CD4-positive, alpha-beta T cell treated with Interleukin-15 for 4 hours (primary cell): Measurements from ENCODE around the gene FCER2.
"Not testable (repeated sequence)": the region's sequence is repeated elsewhere in the genome, so short reads cannot be mapped to it uniquely, and the experiment has no call there.

Source experiments
- DNase-seq: peaks from one replicate; pipeline ENCODE4 v3.0.0-alpha.2; 2020; ENCODE audit warnings: low spot score

FCER2 gene, protein sequence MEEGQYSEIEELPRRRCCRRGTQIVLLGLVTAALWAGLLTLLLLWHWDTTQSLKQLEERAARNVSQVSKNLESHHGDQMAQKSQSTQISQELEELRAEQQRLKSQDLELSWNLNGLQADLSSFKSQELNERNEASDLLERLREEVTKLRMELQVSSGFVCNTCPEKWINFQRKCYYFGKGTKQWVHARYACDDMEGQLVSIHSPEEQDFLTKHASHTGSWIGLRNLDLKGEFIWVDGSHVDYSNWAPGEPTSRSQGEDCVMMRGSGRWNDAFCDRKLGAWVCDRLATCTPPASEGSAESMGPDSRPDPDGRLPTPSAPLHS

DNA sequence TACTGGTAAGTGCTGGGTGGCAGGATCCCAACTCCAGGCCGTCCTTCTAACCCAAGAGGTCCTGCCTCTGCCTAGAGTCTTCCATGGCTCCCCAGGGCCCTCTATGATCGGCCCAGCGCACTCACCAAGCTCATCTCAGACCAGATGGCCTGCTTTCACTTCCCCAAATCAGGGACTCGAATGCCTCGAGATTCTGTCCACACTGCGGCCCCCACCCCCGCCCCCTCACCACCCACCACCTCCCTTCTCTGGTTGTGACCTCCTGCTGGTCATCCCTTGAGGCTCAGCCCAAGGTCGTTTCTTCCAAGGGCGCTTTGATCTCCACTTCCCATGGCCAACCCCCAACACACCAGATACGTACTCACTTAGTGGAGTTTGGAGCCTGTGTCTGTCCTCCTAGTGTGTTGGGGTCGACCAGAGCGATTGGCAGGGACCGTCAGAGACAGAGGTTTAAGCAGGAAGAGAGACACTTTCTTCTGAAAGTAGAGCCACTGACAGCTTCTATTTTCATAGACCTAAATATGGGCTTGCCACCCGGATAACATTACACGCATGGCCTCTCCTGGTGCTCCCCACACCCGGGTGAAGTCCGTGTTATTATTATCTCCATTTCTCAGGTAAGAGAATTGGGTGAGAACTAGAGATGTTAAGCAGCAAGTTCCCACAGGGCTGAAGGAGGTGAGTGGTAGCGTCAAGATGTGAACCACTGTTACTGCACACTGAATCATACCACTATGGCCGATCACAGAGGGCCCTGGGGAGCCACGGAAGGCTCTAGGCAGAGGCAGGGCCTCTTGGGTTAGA lies at the start of gene FCER2:
Gene FCER2, minus strand, starts transcription at position 478 of the 804 bp plus-strand sequence. CDS start 2,371 bp downstream, outside the sequence.
- DNase-seq, result no peak

DNA sequence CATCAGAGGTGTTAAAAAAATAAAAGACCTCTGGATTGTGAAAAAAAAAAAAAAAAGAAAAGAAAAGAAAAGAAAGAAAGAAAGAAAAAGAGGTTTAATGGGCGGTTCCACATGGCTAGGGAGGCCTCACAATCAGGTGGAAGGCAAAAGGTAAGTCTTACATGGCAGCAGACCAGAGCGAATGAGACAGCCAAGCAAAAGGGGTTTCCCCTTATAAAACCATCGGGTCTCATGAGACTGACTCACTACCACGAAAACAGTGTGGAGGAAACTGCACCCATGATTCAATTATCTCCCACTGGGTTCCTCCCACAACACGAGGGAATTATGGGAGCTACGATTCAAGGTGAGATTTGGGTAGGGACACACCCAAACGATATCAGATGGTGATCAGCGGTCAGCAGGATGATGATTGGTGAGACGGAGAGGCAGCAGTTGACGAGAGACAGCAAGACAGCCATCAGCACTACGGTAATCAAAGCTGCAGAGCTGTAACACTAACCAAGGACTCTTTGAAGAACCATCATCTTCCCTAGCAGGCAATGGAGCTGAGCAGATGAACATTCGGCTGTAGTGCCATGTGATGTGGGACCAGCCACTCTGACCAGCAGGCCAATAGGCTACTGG lies 49.3 kb upstream of the FCER2 start:
- DNase-seq, result peak; percentile 52

DNA sequence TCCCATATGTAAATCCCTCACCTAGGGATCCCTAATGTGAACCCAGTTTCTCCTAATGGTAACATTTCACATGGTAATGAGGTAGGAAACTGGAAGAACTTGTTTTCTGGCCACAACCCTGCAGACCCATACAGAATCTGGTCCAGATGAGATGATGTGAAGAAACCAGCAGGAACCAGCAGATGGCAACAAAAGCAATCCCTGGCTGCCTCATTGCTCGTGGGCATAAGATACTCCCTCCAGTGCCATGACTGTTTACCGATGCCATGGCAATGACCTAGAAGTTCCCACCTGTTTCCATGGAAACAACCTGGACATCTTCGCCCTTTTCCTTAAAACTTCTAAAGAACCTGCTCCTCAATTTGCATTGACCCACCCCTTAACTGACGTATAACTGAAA lies 46.8 kb upstream of the FCER2 start:
- DNase-seq, result no peak

DNA sequence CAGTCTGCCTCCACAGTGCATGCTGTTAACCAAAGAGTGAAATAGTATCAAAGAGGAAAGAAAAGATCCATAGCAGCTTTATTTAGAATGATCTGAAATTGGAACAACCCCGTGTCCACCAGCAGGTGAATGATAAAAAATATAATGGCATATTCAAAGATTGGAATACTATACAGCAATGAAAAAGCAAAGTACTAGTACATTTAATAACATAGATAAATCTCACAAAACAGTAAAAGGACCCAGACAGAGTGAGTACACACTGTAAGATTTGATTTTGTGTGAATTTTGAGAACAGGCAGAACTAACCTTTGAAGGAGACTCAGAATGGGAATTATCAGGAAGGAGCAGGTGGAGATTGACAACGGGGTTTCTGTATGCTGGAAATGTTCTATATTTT lies 46.2 kb upstream of the FCER2 start:
- no peak for DNase-seq

DNA sequence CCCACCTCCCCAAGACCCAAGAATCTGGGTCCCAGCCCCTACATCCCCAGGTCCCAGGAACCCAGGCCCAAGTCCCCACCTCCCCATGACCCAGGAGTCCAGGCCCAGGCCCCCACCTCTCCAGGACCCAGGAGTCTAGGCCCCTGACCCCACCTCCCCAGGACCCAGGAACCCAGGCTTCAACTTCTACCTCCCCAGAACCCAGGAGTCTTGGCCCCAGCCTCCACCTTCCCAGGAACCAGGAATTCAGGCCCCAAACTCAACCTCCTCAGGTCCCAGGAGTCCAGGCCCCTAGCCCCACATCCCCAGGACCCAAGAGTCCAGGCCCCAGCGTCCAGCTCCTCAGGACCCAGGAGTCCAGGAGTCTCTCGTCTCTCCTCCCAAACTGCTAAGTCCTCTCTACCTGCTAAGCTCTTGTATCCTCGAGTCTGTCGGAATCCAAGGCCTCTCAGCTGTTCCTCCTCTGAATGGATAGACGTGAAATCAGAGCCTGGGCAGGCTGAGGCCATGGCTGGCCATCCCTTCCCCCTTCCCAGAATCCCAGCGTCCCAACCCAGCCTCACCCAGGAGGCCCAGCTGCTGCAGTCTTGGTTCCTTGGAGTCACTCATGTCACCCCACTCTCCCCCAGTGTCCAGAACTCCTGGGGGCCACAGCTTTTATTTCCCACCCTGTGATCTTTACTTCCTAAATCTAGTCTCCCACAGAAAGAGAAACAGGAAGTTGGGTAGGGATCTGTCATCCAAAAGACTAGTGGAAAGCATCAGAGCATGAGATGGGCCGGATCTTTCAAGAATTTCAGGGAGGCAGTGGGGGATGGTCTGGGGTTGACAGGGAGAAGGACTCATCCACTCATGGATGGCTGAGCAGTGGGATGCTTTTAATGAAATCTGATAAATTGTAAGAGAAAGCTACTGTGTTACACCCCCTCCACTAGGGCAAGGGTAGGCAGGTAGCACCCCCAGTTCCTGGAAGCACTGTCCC lies 45.3 kb upstream of the FCER2 start, which contains the start of gene CD209:
Gene CD209, minus strand, starts transcription at position 632 of the 982 bp plus-strand sequence. Its CDS starts 23 bp downstream, at position 609.
- DNase-seq, result no peak

DNA sequence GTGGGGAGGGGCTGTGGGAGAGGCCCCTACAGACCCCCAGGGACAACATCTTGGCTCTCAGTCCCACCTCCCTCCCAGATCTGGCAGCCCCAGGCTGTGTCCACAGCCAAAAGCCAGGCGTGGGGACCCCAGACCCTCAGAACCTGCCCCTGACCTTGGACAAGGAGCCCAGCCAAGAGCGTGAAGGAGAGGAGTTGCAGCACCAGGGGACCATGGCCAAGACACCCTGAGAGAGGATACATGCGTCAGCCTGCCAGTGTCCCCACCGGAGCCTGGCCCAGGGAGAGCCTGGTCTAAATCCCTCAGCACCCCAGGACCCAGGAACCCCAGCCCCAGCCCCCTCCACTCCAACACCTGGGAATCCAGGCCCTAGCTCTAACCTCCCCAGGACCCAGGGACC lies 44.4 kb upstream of the FCER2 start:
- not testable (repeated sequence) for DNase-seq

DNA sequence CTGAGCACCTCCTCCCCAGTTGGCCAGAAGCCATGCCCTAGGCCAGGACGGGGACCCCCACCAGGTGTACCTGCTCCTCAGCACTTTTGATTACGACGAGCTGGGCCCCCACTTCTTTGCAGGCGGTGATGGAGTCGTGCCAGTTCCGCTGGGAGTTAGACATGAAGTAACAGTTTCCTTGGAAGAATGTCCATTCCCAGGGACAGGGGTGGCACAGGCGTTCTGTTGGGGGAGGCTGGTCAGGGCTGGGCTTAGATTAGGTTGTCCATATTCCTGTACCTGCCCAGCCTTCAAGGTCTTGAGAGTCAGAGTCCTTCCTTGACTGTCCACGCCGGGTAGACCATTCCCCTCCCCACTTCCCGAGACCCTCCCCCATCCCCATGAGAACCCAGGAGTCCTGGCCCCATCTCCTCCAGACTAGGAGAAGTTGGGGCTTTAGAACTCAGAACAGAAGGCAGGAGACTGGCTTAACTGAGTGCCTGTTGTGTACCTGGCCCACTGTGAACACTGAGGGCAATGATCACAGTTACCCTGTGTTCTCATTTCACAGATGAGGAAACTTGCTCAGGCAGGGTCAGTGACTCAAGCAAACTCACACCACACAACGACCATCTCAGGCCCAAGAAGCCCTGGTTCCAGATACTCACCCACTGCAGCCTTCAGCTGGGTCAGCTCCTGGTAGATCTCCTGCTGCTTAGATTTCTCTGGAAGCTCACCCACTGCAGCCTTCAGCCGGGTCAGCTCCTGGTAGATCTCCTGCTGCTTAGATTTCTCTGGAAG lies 43.1 kb upstream of the FCER2 start:
- DNase-seq, result no peak

DNA sequence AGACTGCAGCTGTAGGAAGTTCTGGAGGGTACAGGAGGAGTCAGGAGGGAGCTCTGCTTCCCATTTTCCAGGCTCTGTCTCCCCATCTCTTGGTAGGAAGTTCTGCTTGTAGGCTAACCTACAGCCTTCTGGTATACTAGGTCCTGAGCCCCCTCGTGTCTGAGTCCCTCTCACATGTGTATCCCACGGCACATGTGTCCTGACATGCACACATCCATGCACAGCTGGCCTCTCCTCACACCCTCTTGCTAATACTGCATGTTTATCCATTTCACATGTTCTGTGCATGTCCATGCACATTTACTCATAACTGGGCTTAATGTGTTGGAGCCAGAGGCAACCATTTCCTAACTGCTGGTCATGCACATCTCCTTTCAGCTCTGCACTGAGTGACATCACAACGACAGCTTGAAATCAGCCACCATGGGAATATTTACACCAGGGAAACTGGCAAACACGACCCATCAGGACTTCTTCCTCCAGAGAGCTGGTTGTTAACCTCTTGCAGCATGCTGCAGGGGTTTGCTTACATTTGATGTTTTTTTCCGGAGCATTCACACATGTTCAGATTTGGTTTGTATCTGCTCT lies 42.4 kb upstream of the FCER2 start:
- DNase-seq, result no peak

DNA sequence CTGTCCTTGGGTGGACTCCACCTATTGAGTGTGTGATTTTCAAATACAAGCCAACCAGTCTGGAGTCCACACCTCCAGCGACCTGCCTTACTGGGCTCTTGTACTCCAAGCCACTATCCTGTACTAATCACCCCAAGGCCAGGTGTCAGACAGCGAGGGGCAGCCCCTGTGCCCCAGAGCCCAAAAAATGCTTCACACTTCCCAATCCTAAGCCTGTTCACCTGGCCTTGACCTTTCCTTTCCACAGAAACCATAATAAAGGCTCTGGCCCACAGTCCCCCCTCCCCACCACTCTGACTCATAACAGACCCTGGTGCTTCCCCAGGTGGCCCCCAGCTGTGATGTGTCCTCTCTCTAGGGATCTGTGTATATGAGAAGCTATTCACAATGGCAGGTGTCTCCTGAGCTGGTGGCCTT lies 41.5 kb upstream of the FCER2 start:
- DNase-seq, result no peak

DNA sequence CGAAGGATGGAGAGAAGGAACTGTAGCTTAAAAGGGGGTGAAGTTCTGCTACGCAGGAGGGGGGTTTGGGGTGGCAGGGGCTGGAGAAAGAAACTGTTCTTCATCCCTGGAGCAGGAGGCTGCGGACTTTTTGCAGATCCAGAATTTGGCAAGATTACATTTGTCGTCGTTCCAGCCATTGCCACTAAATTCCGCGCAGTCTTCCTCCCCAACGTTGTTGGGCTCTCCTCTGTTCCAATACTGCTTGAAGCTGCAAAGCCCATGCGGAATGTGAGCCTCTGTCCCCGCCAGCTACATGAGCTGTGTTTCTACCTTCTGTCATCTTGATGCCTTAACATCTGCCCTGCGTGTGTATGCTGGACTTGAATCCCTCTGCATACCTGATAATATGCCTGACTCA lies 41.1 kb upstream of the FCER2 start:
- DNase-seq, result no peak

DNA sequence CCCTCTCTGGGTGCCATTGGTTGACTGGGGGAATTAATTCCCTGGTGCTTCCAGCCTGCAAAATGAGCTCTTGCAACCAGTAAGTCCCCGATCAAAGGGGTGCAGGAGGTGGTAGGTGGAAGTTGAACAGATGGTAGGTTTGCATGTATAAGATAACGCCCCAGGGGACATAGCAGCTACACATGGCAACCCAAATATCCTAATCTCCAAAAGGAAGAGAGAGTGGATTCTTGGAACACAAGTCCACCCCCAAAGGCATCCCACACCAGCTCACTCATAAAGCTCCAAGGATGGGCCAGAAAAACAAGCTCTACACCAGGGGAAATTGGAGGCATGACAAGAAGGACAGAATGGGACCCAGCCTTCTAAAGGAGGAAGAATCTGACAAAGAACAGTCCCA lies 40.6 kb upstream of the FCER2 start:
- no peak for DNase-seq

DNA sequence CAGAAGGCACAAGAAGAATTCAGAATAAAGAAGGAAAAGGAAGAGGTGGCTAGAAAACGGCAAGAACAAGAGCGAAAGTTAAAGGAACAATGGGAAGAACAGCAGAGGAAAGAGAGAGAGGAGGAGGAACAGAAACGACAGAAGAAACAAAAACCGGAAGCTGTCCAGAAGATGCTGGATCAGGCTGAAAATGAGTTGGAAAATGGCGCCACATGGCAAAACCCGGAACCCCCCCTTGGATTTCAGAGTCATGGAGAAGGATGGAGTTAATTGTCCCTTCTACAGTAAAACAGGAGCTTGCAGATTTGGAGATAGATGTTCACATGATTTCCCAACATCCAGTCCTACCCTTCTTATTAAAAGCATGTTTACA lies 38.7 kb upstream of the FCER2 start:
- DNase-seq, result no peak

DNA sequence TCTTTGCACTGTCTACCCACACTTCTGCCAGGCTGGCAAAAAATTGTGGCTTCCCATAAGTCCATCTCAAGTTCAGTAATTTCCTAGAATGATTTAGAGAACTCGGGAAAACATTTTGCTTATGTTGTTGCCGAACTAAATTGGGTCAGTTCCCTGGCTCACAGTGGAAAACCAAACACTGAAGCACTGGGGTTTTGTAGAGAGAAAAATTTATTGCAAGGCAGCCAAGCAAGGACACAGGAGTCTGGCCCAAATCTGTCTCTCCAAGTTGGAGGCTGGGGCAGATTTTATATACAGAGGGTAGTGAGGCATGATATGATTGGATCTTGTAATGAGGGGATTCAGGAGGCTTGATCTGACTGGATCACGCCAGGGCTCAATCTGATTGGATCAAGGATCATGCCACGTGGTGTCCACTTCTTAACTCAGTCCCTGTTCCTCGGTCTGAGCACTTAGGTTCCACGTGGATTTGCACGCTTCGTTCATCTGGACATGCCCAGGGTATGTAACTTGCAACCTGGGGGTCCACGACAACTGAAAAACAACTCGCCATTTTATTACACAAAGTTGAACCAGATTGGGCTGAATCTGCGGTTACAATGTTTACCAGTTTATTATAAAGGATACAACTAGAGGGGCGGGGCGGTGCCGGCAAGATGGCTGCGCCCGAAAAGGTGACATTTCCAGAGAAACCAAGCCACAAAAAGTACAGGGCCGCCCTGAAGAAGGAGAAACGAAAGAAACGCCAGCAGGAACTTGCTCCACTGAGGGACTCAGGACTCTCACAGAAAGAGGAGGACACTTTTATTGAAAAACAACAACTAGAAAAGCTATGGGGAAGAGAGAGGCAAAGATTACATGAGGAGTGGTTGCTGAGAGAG lies 38.1 kb upstream of the FCER2 start:
- DNase-seq, result no peak

DNA sequence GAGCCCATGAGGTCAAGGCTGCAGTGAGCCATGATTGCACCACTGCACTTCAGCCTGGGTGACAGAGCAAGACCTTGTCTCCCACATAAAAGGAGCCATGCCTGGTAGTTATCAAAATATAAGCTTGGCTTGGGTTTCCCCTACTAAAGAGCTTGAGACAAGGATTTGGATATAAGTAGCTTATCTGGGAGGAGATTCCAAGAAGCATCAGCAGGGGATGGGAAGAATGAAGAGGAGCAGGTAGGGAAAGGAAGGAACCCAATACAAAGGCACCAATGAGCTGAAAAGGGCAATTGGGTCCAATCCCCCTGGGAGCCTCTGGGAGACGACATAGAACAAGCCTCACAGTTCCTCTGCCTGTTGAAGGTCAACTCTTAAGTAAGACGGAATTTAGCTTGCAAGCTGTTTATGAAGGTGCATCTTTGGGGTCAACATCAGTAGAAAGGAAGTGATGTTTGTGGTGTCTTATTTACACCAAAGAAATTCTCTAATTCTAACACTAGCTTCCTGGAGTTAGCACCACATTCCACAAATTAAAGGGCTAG lies 37.4 kb upstream of the FCER2 start:
- DNase-seq, result no peak

DNA sequence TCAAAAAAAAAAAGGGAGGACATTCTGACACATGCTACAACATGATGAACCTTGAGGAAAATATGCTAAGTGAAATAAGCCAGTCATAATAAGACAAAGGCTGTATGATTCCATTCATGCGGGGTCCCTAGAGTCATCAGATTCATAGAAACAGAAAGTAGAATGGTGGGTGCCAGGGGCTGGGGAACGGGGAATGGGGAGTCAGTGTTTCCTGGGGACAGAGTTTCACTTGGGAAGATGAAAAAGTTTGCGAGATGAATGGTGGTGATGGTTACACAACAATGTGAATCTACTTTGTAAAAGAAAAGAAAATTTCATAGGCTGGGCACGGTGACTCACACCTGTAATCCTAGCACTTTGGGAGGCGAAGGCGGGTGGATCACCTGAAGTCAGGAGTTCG lies 36.1 kb upstream of the FCER2 start:
- DNase-seq, result no peak

DNA sequence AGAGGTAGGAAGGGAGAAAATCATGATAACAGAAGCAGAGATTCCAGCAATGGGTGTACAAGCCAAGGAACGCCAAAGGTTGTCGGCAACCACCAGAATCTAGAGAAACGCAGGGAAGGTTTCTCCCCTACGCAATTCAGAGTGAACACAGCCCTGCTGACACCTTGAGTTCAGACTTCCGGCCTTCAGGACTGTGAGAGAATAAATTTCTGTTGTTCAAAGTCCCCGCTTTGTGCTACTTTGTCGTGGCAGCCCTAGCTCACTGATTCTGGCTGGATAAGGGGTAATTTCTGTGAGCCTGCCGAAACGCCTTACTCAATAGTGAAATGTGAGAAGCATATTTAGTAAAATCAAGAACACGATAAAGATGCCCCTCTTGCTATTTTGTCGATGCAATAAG lies 35.3 kb upstream of the FCER2 start:
- no peak for DNase-seq

DNA sequence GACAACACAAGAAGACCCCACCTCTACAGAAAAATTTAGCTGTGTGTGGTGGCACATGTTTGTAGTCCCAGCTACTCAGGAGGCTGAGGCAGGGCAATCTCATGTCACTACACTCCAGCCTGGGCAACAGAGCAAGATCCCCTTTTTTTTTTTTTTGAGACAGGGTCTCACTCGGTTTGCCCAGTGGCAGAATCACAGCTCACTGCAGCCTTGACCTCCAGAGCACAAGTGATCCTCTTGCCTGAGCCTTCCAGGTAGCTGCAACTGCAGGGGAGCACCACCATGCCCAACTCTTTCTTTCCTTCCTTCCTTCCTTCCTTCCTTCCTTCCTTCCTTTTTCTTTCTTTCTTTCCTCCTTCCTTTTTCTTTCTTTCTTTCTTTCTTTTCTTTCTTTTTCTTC lies 34.2 kb upstream of the FCER2 start:
- DNase-seq, result no peak

DNA sequence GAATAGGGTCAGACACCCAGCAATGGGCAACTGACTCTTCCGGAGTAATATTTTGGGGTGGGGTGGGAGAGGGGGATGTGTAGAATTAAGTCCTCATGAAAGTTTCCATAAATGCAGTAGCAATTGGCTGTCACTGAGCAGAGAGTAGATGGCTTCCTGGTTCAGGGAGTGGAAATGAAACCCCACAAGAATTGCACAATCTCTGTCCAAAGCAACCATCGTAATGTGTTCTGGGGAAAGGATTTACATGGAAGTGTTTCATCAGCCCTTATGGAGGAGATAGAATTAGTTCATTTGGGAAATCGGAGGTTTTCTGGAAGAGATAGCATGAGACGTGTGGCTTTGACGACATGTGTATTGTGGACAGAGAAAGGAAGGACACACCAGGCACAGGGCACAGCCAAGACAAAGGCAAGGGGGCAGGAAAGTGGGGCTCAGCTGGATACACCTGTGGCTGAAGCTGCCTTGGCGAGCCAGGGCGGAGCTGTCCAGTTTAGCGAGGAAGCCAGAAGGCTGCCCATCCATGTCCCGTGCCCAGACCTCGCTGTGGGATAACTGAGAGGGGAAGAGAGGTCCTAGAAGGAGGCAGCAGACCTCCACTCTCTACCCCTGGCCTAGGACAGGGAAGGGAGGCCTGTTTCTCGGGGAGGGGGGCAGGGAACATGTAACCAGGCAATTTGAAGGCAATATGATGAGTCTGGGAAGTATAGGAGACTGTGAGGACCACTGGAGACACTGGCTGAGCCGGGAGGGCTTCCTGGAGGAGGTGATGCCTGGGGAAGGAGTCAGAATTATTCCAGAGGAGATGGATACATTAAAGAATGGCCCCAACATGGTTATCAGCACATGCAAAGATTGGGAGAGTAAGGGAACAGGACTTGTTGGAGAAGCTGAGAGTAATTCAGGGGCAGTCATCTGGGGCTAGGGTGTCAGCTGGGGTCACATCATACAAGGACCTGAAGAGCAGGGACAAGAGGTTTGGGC lies 32.6 kb upstream of the FCER2 start:
- no peak for DNase-seq
